ENCODE data around the gene THAP3. TPM values are rescaled to one million over a fixed set of nuclear protein-coding genes. Genes with fewer than 3 reads are reported as not detected.

The THAP3 gene
- total and polyA plus RNA-seq, 7 donors: 12.6 to 30.6 (median 22.7) TPM

GRCh38 chr1:6628971-6629479 lies 4.4 kb downstream of the THAP3 start:
- DNase-seq: no peak
- H3K27me3 ChIP-seq: no peaks in the 10 kb centered on the region
- H3K36me3 ChIP-seq: peaks cover 12 to 63% (median 50%) of the 10 kb centered on the region in 4 donors
- H3K9me3 ChIP-seq: no peaks in the 10 kb centered on the region
- H3K4me1 ChIP-seq: peaks cover 0 to 37% (median 22%) of the 10 kb centered on the region in 4 donors
- 91 to 97% methylated on average over 12 of the region's 12 CpGs for WGBS, 2 donors
- intact Hi-C loops (cut with DNase I): loop anchor here (5.0 to 10.0 kb wide), 2 partner anchors 47 to 234 kb away; partner anchors contain the start of gene ACOT7
- H3K27ac ChIP-seq: no peak overlapping the region
- no peak for TF ChIP-seq CTCF (IDR thresholded peaks at IDR 0.05)
- no peak for TF ChIP-seq POLR2AphosphoS5 (IDR thresholded peaks at IDR 0.05)
- no peak for TF ChIP-seq POLR2A (IDR thresholded peaks at IDR 0.05)
- no peak for TF ChIP-seq EP300 (IDR thresholded peaks at IDR 0.05)
- no peak overlapping the region for H3K4me3 ChIP-seq

GRCh38 chr1:6630027-6630426 lies 5.4 kb downstream of the THAP3 start:
- WGBS, 2 donors: 94% methylated on average over 8 of the region's 8 CpGs
- Histone ChIP-seq H3K27ac (no peak overlapping the region), H3K27me3 (no peaks in the 10 kb centered on the region), H3K4me3 (no peak overlapping the region), H3K36me3 (peaks cover 12 to 71% (median 56%) of the 10 kb centered on the region in 4 donors), H3K9me3 (no peaks in the 10 kb centered on the region), H3K4me1 (peaks cover 0 to 28% (median 14%) of the 10 kb centered on the region in 4 donors)
- TF ChIP-seq POLR2A (IDR thresholded peaks at IDR 0.05) (no peak), POLR2AphosphoS5 (IDR thresholded peaks at IDR 0.05) (no peak), CTCF (IDR thresholded peaks at IDR 0.05) (no peak), EP300 (IDR thresholded peaks at IDR 0.05) (no peak)
- no peak for DNase-seq
- intact Hi-C loops (cut with DNase I): no loop called here

GRCh38 chr1:6631058-6631457 lies 6.4 kb downstream of the THAP3 start:
- H3K9me3 ChIP-seq: no peaks in the 10 kb centered on the region
- WGBS, 2 donors: 97% methylated on average over 8 of the region's 8 CpGs
- H3K4me3 ChIP-seq: no peak overlapping the region
- TF ChIP-seq POLR2A (IDR thresholded peaks at IDR 0.05) (no peak), EP300 (IDR thresholded peaks at IDR 0.05) (no peak), CTCF (IDR thresholded peaks at IDR 0.05) (no peak), POLR2AphosphoS5 (IDR thresholded peaks at IDR 0.05) (no peak)
- H3K27ac ChIP-seq: no peak overlapping the region
- no peaks in the 10 kb centered on the region for H3K27me3 ChIP-seq
- H3K36me3 ChIP-seq: peaks cover 12 to 82% (median 60%) of the 10 kb centered on the region in 4 donors
- intact Hi-C loops (cut with DNase I): no loop called here
- no peak for DNase-seq
- peaks cover 0 to 26% (median 12%) of the 10 kb centered on the region in 4 donors for H3K4me1 ChIP-seq

GRCh38 chr1:6632588-6633514 lies 8.2 kb downstream of the THAP3 start:
- intact Hi-C loops (cut with DNase I): no loop called here
- WGBS, 2 donors: 92 to 93% methylated on average over 30 of the region's 30 CpGs
- no peak overlapping the region for H3K4me3 ChIP-seq
- H3K36me3 ChIP-seq: peaks cover 27 to 98% (median 72%) of the 10 kb centered on the region in 4 donors
- H3K9me3 ChIP-seq: no peaks in the 10 kb centered on the region
- no peak for TF ChIP-seq CTCF (IDR thresholded peaks at IDR 0.05)
- no peak for TF ChIP-seq POLR2AphosphoS5 (IDR thresholded peaks at IDR 0.05)
- no peak for TF ChIP-seq EP300 (IDR thresholded peaks at IDR 0.05)
- no peak for TF ChIP-seq POLR2A (IDR thresholded peaks at IDR 0.05)
- H3K27ac ChIP-seq: no peak overlapping the region
- no peaks in the 10 kb centered on the region for H3K27me3 ChIP-seq
- peaks cover 0 to 10% (median 3%) of the 10 kb centered on the region in 4 donors for H3K4me1 ChIP-seq
- DNase-seq: no peak
